Stimulated activated CD4-positive, alpha-beta T cell treated with anti-CD3 and anti-CD28 coated beads, Interleukin-2, amount 100 ng/mL, for 4 hours (primary cell): ENCODE data around the gene ZMYND15.

ENCODE experiments used
- DNase-seq: peaks from one replicate; pipeline ENCODE4 v3.0.0-alpha.2; 2020; ENCODE audit warnings: low read depth

Gene ZMYND15

DNA sequence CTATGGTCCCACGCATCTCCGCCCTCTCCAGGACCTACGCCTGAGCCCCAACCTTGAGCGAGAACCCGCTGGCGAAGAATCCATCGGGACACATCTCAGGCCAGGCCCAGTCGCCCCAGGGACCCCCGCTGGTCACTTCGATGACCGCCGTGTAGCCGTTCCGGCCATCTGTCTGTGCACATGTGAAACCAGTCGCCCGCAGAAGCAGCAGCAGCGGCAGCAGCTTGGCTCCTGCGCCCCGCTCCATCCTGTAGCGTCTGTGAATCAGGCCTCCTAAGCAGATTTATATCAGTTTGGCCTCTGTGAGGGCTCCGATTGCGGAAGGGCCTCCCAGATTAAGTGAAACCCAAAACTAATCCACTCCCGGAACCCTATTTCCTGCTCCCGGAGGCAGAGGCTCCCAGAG, 46.5 kb downstream of the ZMYND15 start, which contains the start of gene VMO1:
Gene VMO1, minus strand, starts transcription at position 259 of the 406 bp plus-strand sequence. Its CDS starts 12 bp downstream, at position 247.
- DNase-seq = no peak

DNA sequence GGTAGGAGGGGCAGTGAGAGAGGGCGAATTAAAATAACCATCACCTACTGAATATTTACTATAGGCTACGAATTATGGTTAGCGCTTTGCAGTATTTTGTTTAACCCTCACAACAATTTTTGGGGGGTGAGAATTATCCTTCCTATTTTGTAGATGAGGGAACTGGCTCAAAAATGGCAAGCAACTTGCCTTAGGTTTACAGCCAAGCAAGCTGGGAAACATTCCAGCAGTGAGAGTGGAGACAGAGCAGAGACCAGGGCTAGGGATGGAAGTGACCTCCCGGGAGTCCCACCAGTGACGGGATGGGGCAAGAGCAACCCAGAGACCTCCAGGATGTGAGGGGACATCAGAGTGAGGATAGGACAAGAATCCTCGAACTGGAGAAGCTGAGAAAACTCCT, 46.9 kb downstream of the ZMYND15 start:
- no peak for DNase-seq

GRCh38 chr17:4788159-4788806, 48.6 kb downstream of the ZMYND15 start:
- DNase-seq = no peak

DNA sequence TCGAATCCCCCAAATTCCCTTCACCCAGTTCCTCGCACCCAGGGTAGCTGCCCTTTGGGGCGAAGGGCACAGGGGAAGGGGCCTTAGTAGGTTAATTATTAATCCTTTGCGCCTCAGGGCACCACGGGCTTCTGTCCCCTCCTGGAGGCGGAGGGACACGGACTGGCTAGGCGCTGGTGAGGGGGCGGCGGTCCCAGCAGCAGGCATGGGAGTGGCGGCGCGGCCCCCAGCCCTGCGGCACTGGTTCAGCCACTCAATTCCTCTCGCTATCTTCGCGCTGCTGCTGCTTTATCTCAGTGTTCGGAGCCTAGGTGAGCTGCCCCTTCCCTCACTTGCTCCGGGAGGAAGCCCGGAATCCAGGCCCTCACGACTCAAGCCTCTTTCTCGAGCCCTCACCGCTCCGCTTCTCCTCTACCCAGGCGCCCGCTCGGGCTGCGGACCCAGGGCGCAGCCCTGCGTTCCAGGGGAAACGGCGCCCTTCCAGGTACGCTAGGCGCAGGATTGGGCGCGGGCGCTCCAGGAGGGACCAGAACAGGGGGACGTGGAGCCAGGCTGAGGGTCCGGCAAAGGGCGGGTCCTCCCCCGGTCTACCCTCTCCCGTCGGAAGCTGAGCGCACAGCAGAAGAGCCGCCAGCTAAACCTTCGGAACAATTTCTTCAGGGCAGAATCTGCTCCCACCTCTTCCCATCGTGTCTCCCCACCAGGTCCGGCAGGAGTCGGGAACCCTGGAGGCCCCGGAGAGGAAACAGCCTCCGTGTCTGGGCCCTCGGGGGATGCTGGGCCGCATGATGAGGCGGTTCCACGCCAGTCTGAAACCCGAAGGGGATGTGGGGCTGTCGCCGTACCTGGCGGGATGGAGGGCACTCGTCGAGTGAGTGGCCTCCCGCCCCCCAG, 49.4 kb downstream of the ZMYND15 start, which contains the start of gene GLTPD2:
Gene GLTPD2, plus strand, starts transcription at position 158 of the 894 bp plus-strand sequence. Its CDS starts 48 bp downstream, at position 206.
- no peak for DNase-seq

DNA sequence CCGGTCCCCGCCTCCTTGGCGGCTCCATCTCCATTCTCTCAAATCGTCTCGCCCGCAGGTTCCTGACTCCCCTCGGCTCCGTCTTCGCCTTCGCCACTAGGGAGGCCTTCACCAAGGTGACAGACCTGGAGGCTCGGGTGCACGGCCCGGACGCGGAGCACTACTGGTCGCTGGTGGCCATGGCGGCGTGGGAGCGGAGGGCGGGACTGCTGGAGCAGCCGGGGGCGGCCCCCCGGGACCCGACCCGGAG, 50.0 kb downstream of the ZMYND15 start:
- DNase-seq = no peak

GRCh38 chr17:4789951-4790704, 50.5 kb downstream of the ZMYND15 start:
- peak; percentile 71 for DNase-seq

GRCh38 chr17:4790705-4791088, 51.1 kb downstream of the ZMYND15 start:
- DNase-seq = no peak

DNA sequence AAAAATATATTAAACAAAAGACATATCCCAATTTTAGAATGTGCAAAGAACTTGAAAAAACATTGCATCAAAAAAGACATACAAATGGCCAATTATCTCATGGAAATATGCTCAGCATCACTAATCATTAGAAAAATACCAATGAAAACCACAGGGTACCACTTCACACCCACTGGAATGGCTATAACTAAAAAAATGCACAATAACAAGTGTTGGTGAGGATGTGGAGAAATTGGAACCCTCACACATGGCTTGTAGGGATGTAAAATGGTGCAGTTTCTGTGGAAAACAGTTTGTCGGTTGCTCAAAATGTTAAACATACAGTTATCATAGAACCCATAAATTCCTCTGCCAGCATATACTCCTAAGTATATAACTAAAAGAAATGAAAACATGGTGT, 55.5 kb downstream of the ZMYND15 start:
- DNase-seq = no peak
